Sigmoid colon (tissue), 4 donors: ENCODE data around the gene OSBP2.

Experiments
- EP300 ChIP-seq, 4 donors: sonication (generic); formaldehyde crosslinking; IDR thresholded peaks; one replicate each; pipeline ENCODE4 v1.6.1; 2017; ENCODE audit warnings: antibody characterized with exemption in 4 of 4
- POLR2A ChIP-seq, 2 donors: fragments of 450-650 bp; IDR thresholded peaks; one replicate each; pipeline ENCODE4 v1.6.1; 2016; ENCODE audit warnings: antibody characterized with exemption in 2 of 2, mild to moderate bottlenecking in 2 of 2, moderate library complexity in 2 of 2
- POLR2AphosphoS5 ChIP-seq, 4 donors: sonication (generic); formaldehyde crosslinking; IDR thresholded peaks; one replicate each; pipeline ENCODE4 v1.6.1; 2017; ENCODE audit warnings: antibody characterized with exemption in 4 of 4
- TF ChIP-seq, protein P1 (sequence below), 4 experiments: fragments of 450-650 bp in 3 of 4; fragments of 200-600 bp in 1 of 4; IDR thresholded peaks; one replicate each; pipeline ENCODE4 v1.5.1; 2016 to 2019; ENCODE audit warnings: antibody characterized with exemption in 4 of 4, mild to moderate bottlenecking in 3 of 4, moderate library complexity in 2 of 4

DNA sequence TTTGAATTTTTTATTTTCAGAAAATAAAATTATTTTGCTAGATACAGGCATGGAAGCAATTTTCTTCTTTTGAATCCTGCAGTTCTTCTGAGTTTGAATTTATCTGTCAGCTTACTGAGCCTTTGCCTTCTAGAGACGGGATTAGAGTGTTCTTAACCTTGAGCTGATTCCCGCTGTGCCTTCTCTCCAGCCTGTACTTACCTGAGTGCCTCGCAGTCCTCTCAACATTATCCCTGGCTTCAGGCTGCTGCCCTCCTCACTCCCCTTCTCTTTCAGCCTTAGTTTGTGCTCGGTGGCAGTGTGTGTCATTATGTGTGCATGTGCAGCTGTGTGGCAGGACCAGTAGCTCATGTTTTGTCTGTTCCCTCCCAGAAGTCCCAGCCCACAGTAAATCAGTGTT, 24.3 kb downstream of the OSBP2 start:
- TF ChIP-seq POLR2A (IDR thresholded peaks at IDR 0.05) (no peak), POLR2AphosphoS5 (IDR thresholded peaks at IDR 0.05) (no peak), EP300 (IDR thresholded peaks at IDR 0.05) (no peak)
- TF ChIP-seq, protein P1, sequence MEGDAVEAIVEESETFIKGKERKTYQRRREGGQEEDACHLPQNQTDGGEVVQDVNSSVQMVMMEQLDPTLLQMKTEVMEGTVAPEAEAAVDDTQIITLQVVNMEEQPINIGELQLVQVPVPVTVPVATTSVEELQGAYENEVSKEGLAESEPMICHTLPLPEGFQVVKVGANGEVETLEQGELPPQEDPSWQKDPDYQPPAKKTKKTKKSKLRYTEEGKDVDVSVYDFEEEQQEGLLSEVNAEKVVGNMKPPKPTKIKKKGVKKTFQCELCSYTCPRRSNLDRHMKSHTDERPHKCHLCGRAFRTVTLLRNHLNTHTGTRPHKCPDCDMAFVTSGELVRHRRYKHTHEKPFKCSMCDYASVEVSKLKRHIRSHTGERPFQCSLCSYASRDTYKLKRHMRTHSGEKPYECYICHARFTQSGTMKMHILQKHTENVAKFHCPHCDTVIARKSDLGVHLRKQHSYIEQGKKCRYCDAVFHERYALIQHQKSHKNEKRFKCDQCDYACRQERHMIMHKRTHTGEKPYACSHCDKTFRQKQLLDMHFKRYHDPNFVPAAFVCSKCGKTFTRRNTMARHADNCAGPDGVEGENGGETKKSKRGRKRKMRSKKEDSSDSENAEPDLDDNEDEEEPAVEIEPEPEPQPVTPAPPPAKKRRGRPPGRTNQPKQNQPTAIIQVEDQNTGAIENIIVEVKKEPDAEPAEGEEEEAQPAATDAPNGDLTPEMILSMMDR (IDR thresholded peaks at IDR 0.05): no peak
